NCI-H82 treated with DMSO at 0.1 percent for 48 hours (cell line): ENCODE results near the gene HDAC8.
"Not testable (repeated sequence)": the region's sequence is repeated elsewhere in the genome, so short reads cannot be mapped to it uniquely, and the experiment has no call there.

Experiments
- DNase-seq: peaks from one replicate; lab custom pipeline; 2025; ENCODE audit not compliant: unreplicated experiment; lab: John Stamatoyannopoulos, UW

HDAC8 gene

DNA sequence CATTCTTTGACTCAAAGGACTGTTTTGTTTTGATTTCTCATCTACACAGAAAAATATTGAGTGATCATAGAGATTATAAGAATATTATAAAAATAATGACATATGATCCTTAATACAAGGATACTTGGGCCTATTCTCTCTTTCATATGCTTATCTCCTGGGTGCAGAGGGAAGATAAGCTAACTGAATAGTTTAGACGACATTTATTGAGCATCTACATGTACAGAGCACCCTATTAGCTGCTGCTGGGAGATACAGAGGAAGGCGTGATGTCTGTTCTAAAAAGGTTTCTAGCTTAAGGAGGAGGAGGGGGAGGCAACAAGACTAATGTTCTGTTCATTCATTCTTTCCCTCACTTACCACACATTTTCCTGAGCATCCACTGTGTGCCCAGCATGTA, 106.8 kb downstream of the HDAC8 start:
- no peak for DNase-seq

DNA sequence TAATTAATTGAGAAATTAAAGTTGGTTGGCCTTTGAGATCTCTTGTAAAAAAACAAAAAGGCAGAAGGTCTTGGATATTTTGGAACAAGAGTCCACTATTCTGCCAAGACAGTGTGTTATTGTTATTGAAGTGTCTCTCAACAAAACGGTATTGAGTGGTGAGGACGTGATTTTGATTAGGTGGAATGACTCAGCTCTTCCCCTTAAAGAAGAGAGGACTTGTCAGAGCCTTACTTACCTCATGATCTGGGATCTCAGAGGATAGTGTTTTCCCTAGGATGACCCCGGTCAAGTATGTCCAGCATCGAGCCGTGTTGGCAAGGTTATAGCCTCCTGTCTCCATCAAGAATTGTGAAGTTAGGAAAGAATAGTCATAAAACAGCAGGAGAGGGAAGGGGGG, 110.9 kb downstream of the HDAC8 start:
- DNase-seq: no peak

- no peak for DNase-seq
These were observed 111.4 kb downstream of the HDAC8 start for GRCh38 chrX:72461288-72461687.

DNA sequence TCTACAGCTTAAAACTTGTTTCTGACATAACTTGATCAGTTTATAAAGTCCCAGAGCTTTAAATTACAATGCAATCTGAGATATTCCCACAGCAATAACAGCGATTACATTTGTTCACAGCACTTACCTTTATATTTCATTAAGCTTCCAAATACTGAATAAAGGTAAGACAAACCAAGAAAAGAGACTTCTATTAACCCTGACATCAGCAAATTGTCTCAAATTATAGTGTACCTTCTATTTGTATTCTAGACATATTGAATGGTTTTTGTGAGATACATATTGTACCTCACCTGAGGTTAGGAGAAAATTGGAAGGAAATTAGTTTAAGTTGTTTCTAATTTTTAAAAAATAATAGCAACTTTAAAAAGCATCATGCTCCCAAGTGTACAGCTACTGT, 111.9 kb downstream of the HDAC8 start:
- no peak for DNase-seq

- DNase-seq: not testable (repeated sequence)
These were observed 123.6 kb downstream of the HDAC8 start for GRCh38 chrX:72449034-72449433.

GRCh38 chrX:72440764-72441163, 131.9 kb downstream of the HDAC8 start:
- DNase-seq: not testable (repeated sequence)

DNA sequence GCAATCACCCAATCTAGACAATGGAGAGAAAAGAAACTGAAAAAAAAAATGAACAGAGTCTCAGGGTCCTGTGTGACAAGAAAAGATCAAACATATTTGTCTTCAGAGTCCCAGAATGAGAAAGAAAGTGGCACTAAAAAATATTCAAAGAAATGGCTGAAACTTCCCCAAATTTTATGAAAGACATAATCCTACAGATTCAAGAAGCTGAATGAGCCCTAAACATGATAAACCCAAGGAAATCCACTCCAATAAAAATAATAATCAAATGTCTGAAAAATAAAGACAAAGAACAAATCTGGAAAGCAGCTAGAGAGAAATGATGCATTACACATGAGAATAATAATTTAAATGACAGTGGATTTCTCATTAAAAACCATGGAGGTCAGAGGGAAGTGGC, 136.6 kb downstream of the HDAC8 start:
- no peak for DNase-seq

GRCh38 chrX:72430405-72430968, 142.2 kb downstream of the HDAC8 start:
- DNase-seq: no peak

DNA sequence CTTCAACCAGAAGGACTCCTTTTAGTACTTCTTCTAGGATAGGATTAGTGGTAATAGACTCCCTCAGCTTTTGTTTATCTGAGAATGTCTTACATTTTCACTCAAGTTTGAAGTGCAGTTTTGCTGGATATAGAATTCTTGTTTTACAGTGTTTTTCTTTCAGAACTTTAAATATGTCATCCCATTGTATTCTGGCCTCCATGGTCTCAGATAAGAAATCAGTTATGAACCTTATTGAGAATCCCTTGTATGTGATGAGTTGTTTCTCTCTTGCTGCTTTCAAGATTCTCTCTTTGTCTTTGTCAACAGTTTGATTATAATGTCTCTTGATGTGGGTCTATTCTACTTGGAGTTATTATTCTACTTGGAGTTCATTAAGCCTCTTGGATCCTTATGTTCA, 150.8 kb downstream of the HDAC8 start:
- no peak for DNase-seq

GRCh38 chrX:72409993-72410392, 162.7 kb downstream of the HDAC8 start:
- no peak for DNase-seq

- DNase-seq: no peak
These were observed 163.8 kb downstream of the HDAC8 start for GRCh38 chrX:72408885-72409284.

DNA sequence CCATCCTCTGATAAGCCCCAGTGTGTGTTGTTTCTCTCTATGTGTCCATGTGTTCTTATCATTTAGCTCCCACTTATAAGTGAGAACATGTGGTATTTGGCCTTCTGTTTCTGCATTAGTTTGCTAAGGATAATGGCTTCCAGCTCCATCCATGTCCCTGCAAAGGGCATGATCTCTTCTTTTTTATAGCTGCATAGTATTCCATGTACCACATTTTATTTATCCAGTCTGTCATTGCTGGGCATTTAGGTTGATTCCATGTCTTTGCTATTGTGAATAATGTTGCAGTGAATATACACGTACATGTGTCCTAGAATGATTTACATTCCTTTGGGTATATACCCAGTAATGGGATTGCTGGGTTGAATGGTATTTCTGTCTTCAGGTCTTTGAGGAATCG, 167.5 kb downstream of the HDAC8 start:
- not testable (repeated sequence) for DNase-seq

- DNase-seq: no peak
These were observed 170.0 kb downstream of the HDAC8 start for GRCh38 chrX:72402614-72403013.

DNA sequence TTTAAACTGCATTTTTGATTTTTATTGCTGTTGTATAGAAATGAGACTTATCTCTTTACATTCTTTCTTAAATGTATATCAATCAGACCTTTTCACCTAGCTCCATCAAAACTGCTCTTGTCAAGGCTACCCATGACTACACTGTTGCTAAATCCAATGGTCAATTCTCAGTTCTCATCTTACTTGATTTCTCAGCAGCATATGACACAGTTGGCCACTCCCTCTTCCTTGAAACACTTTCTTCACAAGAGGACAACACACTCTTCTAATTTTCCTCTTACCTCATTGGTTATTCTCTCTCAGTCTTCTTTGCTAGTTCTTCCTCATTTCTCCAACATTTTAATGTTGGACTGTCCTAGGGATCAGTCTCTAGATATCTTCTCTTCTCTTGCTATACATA, 172.8 kb downstream of the HDAC8 start:
- DNase-seq: no peak

DNA sequence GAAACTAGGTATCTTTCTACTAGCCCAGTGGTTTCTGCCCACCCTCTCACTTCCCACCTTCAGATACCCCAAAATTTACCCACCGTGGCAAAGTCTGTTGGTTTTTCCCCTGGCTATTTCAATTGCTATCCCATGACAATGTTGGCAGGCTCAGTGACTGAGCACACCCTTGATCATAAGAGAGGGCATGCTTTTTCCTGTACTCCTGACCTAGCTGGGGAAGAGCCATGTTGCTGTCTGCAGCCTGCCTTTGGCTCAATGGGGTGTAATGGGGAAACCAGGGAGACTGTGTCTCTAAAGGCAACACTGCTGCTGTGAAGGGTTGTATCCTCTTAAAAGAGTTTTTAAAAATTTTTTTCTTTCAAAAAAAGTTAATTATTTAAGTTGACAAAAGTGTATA, 176.5 kb downstream of the HDAC8 start:
- DNase-seq: no peak

DNA sequence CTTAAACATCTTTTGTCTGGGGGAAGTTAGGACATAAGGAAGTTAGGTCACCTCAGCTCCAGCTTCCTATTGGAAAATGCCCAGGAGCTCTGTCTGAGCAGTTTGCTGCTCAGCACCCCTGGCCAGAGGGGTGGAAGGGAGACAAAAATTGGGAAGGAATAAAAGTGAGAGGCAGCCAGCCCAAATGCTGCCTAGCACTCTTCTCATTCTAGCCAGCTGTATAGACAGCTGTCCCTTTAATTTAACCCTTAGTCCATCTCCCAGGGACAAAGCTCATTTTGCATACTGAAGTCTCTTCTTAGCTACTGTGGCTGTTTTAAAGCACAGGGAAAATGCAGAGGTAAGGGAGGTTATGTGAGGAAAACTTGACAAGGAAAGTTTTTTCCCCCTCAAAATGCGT, 177.4 kb downstream of the HDAC8 start:
- no peak for DNase-seq

- DNase-seq: no peak
These were observed 178.0 kb downstream of the HDAC8 start for GRCh38 chrX:72394518-72395170.

DNA sequence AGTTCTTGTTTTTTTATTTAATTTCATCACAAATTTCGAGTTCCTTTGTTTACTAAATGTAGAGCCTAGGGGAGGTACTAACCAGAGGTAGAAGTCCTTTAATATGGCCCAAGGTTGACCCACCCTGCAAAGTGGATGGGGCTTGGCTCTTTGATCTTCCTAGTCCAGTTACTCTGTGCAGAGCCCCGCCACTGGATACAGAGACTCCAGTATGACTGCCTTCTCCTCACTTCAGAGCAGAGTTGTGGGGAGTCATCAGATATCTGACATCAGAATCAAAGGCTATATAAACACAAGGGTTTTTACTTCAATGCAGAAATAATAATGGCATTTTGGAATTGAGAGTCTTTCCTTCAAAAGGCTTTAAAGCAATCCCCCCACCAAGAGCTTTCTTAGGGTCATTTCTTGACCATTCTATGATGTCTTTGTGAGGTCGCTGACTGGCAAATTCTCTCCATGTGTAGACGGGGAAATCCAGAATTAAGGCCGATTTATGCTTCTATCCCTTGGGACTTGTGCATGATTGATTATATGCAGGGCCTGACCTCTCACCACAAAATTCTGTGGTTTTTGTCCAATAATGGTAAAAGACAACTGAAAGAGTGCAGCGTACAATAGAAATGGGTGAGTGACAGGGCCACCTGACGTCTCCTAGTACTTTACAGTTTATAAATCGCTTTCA, 178.7 kb downstream of the HDAC8 start:
- no peak for DNase-seq

DNA sequence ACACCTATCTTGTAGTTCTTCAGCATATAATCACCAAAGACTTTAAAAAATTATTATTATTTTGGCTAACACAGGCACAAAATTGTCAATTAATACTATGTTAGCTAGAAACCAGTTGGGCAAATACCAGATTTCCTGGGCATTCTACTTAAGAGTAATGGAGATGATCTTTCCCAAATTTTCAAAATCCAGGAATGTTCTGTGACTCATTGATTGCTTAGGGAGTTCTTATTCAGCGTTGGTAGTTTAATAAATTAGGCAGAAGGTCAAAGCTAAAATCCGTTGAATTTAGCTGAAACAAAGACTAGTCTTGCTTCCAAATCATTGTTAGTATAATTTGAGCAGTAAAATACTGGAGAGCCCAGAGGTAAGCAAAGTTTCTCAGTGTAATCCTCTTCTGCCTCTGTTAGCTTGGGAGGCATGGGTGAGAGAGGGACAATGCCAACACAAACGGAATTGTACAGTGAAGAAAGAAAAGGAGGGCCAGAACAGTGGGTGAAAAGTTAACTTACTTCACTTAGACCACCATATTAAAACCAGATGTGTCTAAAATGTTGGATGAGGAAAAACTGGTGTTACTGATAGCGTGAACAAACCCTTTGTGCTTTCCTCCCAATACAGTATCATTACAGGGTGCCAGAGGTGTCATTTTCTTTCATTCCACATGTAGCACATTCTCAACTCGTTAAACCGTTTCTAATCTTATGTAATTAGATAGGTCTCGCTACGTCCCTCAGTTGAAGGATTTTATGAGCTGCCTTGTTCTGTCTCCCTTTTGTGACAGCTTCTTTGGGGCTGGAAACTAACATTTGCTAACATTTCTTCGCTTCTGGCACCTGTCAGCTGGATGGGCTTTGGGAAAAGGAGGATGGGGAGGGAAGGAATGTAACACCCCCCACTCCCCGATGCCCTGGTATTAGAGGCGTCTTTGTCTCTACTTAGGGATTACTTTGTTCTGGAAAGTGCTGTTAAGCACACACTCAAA, 179.5 kb downstream of the HDAC8 start:
- peak; percentile 23 for DNase-seq

- DNase-seq: no peak
These were observed 180.6 kb downstream of the HDAC8 start for GRCh38 chrX:72392042-72392441.

GRCh38 chrX:72387247-72387646, 185.4 kb downstream of the HDAC8 start:
- no peak for DNase-seq
